Activated naive CD8-positive, alpha-beta T cell treated with anti-CD3 and anti-CD28 coated beads for 36 hours (primary cell): ENCODE data around the gene MPP3. TPM values are rescaled to one million over a fixed set of nuclear protein-coding genes. Genes with fewer than 3 reads are reported as not detected.

Experiments
- total RNA-seq, 2 experiments: library from RNA; stranded (reverse); gene quantifications; one replicate each; pipeline ENCODE4 v1.2.3, GENCODE V29; 2021

The MPP3 gene
- total RNA-seq, 2 experiments from 2014 or later, result 0.80 to 1.1 TPM

Other genes starting within 250 kb of the MPP3 start
- under 1 TPM; 0.14 to 0.25 TPM for gene MEOX1, start 171.2 kb downstream of the MPP3 start, total RNA-seq
- not detected for gene SOST, start 74.4 kb downstream of the MPP3 start, total RNA-seq
- gene DUSP3, start 54.2 kb downstream of the MPP3 start, total RNA-seq, result 10 to 100 TPM; 21.2 to 22.3 TPM
- not detected for gene CFAP97D1, start 52.7 kb downstream of the MPP3 start, total RNA-seq
- gene CD300LG, start 14.0 kb upstream of the MPP3 start, total RNA-seq, result not detected
- gene MPP2, start 74.4 kb upstream of the MPP3 start, total RNA-seq, result 1 to 10 TPM; 5.2 to 6.5 TPM
- gene PPY, start 109.3 kb upstream of the MPP3 start, total RNA-seq, result not detected
- gene PYY, start 120.8 kb upstream of the MPP3 start, total RNA-seq, result not detected
- gene NAGS, start 171.5 kb upstream of the MPP3 start, total RNA-seq, result 1 to 10 TPM in 1 of 2 experiments, under 1 TPM in 1; 0.82 to 1.1 TPM
- gene TMEM101, start 181.8 kb upstream of the MPP3 start, total RNA-seq, result 10 to 100 TPM; 22.7 to 26.9 TPM
- gene LSM12, start 233.5 kb upstream of the MPP3 start, total RNA-seq, result 100 to 1,000 TPM; 103 to 110 TPM
- 10 to 100 TPM; 30.8 to 31.1 TPM for gene G6PC3, start 237.6 kb upstream of the MPP3 start, total RNA-seq